T-cell (primary cell): Measurements from ENCODE around the gene ARPP21. TPM values are rescaled to one million over a fixed set of nuclear protein-coding genes. Genes with fewer than 3 reads are reported as not detected.

Experiments
- ATAC-seq, 4 experiments: fragments of 200-7000 bp in 3 of 4; fragments of 150-1000 bp in 1 of 4; cut with Tn5 transposase; replicated peaks in 1 of 4; 1 replicate in 3 of 4; 2 replicates in 1 of 4; pipeline ENCODE4 v1.10.0; 2021; ENCODE audit warnings: moderate library complexity in 3 of 4, mild to moderate bottlenecking in 2 of 4, moderate number of reproducible peaks in 1 of 4
- CTCF ChIA-PET, 2 donors: fragments of 300-600 bp; sonication (Branson Sonifier 250); formaldehyde crosslinking; loops; one replicate each; lab custom pipeline; 2022; ENCODE audit warnings: antibody characterized with exemption in 2 of 2; lab: Charles Lee
- POLR2A ChIA-PET, 2 donors: fragments of 300-600 bp; sonication (Branson Sonifier 250); formaldehyde crosslinking; loops; one replicate each; lab custom pipeline; 2022; ENCODE audit warnings: antibody characterized with exemption in 2 of 2; lab: Charles Lee
- DNase-seq, 35 experiments: peaks; one replicate each; pipeline versions ENCODE4 v3.0.0 to v3.0.0-alpha.2; 2013 to 2023
- H3K27ac ChIP-seq: one replicate; pipeline ENCODE4 v1.5.1; 2013; ENCODE audit warnings: low read length
- H3K27me3 ChIP-seq, 2 experiments: replicated peaks in 1 of 2; 1 replicate in 1 of 2; 2 replicates in 1 of 2; pipeline versions ENCODE4 v1.6.1 to v1.7.0; 2013; ENCODE audit warnings: low read length in 1 of 2, mixed read lengths in 1 of 2; ENCODE audit not compliant: control insufficient read depth in 2 of 2, insufficient read depth in 2 of 2; ENCODE audit errors: extremely low read depth in 1 of 2
- H3K36me3 ChIP-seq, 2 donors: 1 replicate in 1 of 2; 2 replicates in 1 of 2; pipeline versions ENCODE4 v1.6.1 to v1.7.0; 2013; ENCODE audit warnings: low read length in 1 of 2; ENCODE audit not compliant: control insufficient read depth in 2 of 2, insufficient read depth in 1 of 2; ENCODE audit errors: extremely low read depth in 1 of 2
- H3K4me1 ChIP-seq, 2 experiments: 1 replicate in 1 of 2; 2 replicates in 1 of 2; pipeline versions ENCODE4 v1.6.1 to v1.7.0; 2013; ENCODE audit warnings: low read length in 2 of 2, mixed read lengths in 1 of 2; ENCODE audit not compliant: insufficient read depth in 2 of 2, control insufficient read depth in 1 of 2; ENCODE audit errors: extremely low read depth in 1 of 2
- H3K4me3 ChIP-seq, 2 donors: 1 replicate in 1 of 2; 2 replicates in 1 of 2; pipeline versions ENCODE4 v1.5.1 to v1.7.0; 2013; ENCODE audit warnings: mild to moderate bottlenecking in 2 of 2, low read length in 1 of 2, moderate library complexity in 1 of 2; ENCODE audit not compliant: control insufficient read depth in 1 of 2; ENCODE audit errors: extremely low read depth in 1 of 2
- H3K9me3 ChIP-seq: 2 replicates; pipeline ENCODE4 v1.7.0; 2013
- H3K27ac Mint-ChIP-seq, 2 donors: one replicate each; pipeline ENCODE4 v1.8.0; 2020 to 2021; ENCODE audit warnings: mild to moderate bottlenecking in 2 of 2, mixed read lengths in 2 of 2
- H3K27me3 Mint-ChIP-seq, 2 donors: one replicate each; pipeline ENCODE4 v1.8.0; 2021 to 2022; ENCODE audit warnings: mixed read lengths in 2 of 2
- H3K36me3 Mint-ChIP-seq: one replicate; pipeline ENCODE4 v1.8.0; 2021; ENCODE audit warnings: mixed read lengths
- H3K4me1 Mint-ChIP-seq, 3 donors: one replicate each; pipeline ENCODE4 v1.8.0; 2020 to 2022; ENCODE audit warnings: mixed read lengths in 3 of 3, mild to moderate bottlenecking in 1 of 3
- H3K4me3 Mint-ChIP-seq, 3 donors: one replicate each; pipeline ENCODE4 v1.8.0; 2020 to 2022; ENCODE audit warnings: mild to moderate bottlenecking in 3 of 3, mixed read lengths in 3 of 3, moderate library complexity in 3 of 3
- H3K9me3 Mint-ChIP-seq, 3 donors: one replicate each; pipeline ENCODE4 v1.8.0; 2020 to 2022; ENCODE audit warnings: mixed read lengths in 3 of 3
- WGBS: methylation state at CpG from one replicate; pipeline ENCODE4 v1.1.5; 2013; ENCODE audit warnings: missing lambda C conversion rate; ENCODE audit not compliant: insufficient coverage; 5-methylcytosine and 5-hydroxymethylcytosine counted together
- total RNA-seq, 35 experiments: library from RNA in 6 of 35; stranded (reverse) in 6 of 35; fragments of 120-200 nt in 1 of 35; gene quantifications; one replicate each; pipeline versions ENCODE4 v1.2.1 to v1.2.4 and lab custom pipeline; 2013 to 2026

Gene ARPP21
- total RNA-seq, 5 donors from 2014 or later (not counting 1 experiment from before 2014, with no cell fraction given) = not detected

- Mint-ChIP-seq H3K36me3 (no peaks in the 10 kb centered on the region), H3K27me3 (no peaks in the 10 kb centered on the region), H3K9me3 (peaks cover 4 to 10% (median 9%) of the 10 kb centered on the region in 3 donors), H3K4me1 (no peaks in the 10 kb centered on the region), H3K27ac (no peak overlapping the region), H3K4me3 (no peak overlapping the region)
- Histone ChIP-seq H3K27me3 (no peaks in the 10 kb centered on the region), H3K9me3 (no peaks in the 10 kb centered on the region), H3K4me3 (no peak overlapping the region), H3K36me3 (no peaks in the 10 kb centered on the region), H3K4me1 (no peaks in the 10 kb centered on the region), H3K27ac (no peak overlapping the region)
- ChIA-PET POLR2A (interaction anchor here (0.6 kb wide), 2 partner anchors 12 to 137 kb away, joined by 3 to 5 read pairs; no protein-coding TSS in a partner anchor), CTCF (no interaction called here)
- 93% methylated on average over 3 of the region's 4 CpGs for WGBS
- no peak for ATAC-seq
- no peak for DNase-seq
Measured at GRCh38 chr3:35817216-35817615, 177.9 kb downstream of the ARPP21 start.

GRCh38 chr3:35832140-35832571 is 192.8 kb downstream of the ARPP21 start:
- Mint-ChIP-seq H3K9me3 (peaks cover 4 to 9% (median 9%) of the 10 kb centered on the region in 3 donors), H3K27me3 (no peaks in the 10 kb centered on the region), H3K36me3 (no peaks in the 10 kb centered on the region), H3K4me1 (no peaks in the 10 kb centered on the region), H3K4me3 (no peak overlapping the region), H3K27ac (no peak overlapping the region)
- Histone ChIP-seq H3K27me3 (no peaks in the 10 kb centered on the region), H3K27ac (no peak overlapping the region), H3K4me1 (no peaks in the 10 kb centered on the region), H3K36me3 (no peaks in the 10 kb centered on the region), H3K9me3 (no peaks in the 10 kb centered on the region), H3K4me3 (no peak overlapping the region)
- ChIA-PET CTCF (no interaction called here), POLR2A (no interaction called here)
- no peak for ATAC-seq
- 80% methylated on average over 5 of the region's 5 CpGs for WGBS
- no peak for DNase-seq
